ENCODE data around the gene COL5A3. TPM values are rescaled to one million over a fixed set of nuclear protein-coding genes. Genes with fewer than 3 reads are reported as not detected.

Gene COL5A3
- total RNA-seq, 2 experiments from 2014 or later: 4.4 to 5.2 TPM

- no peaks in the 10 kb centered on the region for H3K4me1 Mint-ChIP-seq (ENCODE audit: low read depth)
- H3K4me3 ChIP-seq (ENCODE audit: low read length): no peak overlapping the region
- no peaks in the 10 kb centered on the region for H3K9me3 ChIP-seq (ENCODE audit: control insufficient read depth in 1 of 2, insufficient read depth in 1 of 2, low read length in 2 of 2)
- H3K36me3 Mint-ChIP-seq (ENCODE audit: low read depth): no peaks in the 10 kb centered on the region
- no peak for TF ChIP-seq CTCF (IDR thresholded peaks at IDR 0.05)
- intact Hi-C loops (cut with DNase I, micrococcal nuclease): no loop called here
- ChIA-PET POLR2A (no interaction called here), CTCF (no interaction called here)
- H3K4me1 ChIP-seq (ENCODE audit: insufficient read depth, low read length): no peaks in the 10 kb centered on the region
- H3K27ac ChIP-seq (ENCODE audit: low read depth in 1 of 2, low read length in 2 of 2): no peak overlapping the region
- H3K36me3 ChIP-seq (ENCODE audit: insufficient read depth, low read length): no peaks in the 10 kb centered on the region
- DNase-seq (no peak), ATAC-seq (ENCODE audit: poor library complexity) (no peak)
- peaks cover 35% of the 10 kb centered on the region for H3K27me3 Mint-ChIP-seq
- no peak overlapping the region for H3K27ac Mint-ChIP-seq
- peaks cover 6 to 8% of the 10 kb centered on the region in 2 experiments for H3K27me3 ChIP-seq (ENCODE audit: control insufficient read depth in 1 of 2, insufficient read depth in 2 of 2, low read length in 2 of 2)
- H3K4me3 Mint-ChIP-seq: no peak overlapping the region
- no peaks in the 10 kb centered on the region for H3K9me3 Mint-ChIP-seq
These were observed 27.5 kb upstream of the COL5A3 start for GRCh38 chr19:10037809-10038208.

DNA sequence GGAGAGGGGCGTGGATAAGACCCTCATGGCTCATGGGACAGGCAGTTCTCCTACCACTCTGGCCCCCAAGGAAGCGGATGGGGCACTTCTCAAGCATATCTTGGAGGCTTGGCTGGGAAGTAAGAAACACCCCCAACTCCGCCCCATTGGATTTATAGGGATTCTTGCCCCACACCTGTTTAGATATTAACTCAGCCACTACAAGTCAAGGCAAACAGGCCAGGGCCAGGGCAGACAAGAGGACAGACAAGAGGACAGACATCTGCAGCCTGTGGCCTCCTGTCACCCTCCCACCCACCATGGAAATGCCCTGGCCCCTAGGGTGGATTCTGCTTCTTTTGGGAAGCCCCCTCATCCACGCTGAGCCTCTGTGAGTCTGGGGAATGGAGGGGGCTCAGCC, 27.1 kb upstream of the COL5A3 start:
- H3K27ac Mint-ChIP-seq: no peak overlapping the region
- CTCF ChIA-PET: no interaction called here
- peaks cover 39% of the 10 kb centered on the region for H3K27me3 Mint-ChIP-seq
- H3K36me3 Mint-ChIP-seq (ENCODE audit: low read depth): no peaks in the 10 kb centered on the region
- H3K4me3 ChIP-seq (ENCODE audit: low read length): no peak overlapping the region
- no peak overlapping the region for H3K4me3 Mint-ChIP-seq
- peaks cover 8 to 13% of the 10 kb centered on the region in 2 experiments for H3K27me3 ChIP-seq (ENCODE audit: control insufficient read depth in 1 of 2, insufficient read depth in 2 of 2, low read length in 2 of 2)
- no peaks in the 10 kb centered on the region for H3K4me1 Mint-ChIP-seq (ENCODE audit: low read depth)
- H3K4me1 ChIP-seq (ENCODE audit: insufficient read depth, low read length): no peaks in the 10 kb centered on the region
- H3K36me3 ChIP-seq (ENCODE audit: insufficient read depth, low read length): no peaks in the 10 kb centered on the region
- DNase-seq (no peak), ATAC-seq (ENCODE audit: poor library complexity) (no peak)
- no peaks in the 10 kb centered on the region for H3K9me3 ChIP-seq (ENCODE audit: control insufficient read depth in 1 of 2, insufficient read depth in 1 of 2, low read length in 2 of 2)
- H3K9me3 Mint-ChIP-seq: no peaks in the 10 kb centered on the region
- TF ChIP-seq CTCF (IDR thresholded peaks at IDR 0.05): no peak
- intact Hi-C loops (cut with DNase I, micrococcal nuclease): no loop called here
- POLR2A ChIA-PET: no interaction called here
- no peak overlapping the region for H3K27ac ChIP-seq (ENCODE audit: low read depth in 1 of 2, low read length in 2 of 2)

GRCh38 chr19:10036601-10037071, 26.3 kb upstream of the COL5A3 start:
- ATAC-seq (ENCODE audit: poor library complexity) (no peak), DNase-seq (no peak)
- H3K4me1 ChIP-seq (ENCODE audit: insufficient read depth, low read length): no peaks in the 10 kb centered on the region
- intact Hi-C loops (cut with DNase I, micrococcal nuclease): no loop called here
- no peaks in the 10 kb centered on the region for H3K36me3 Mint-ChIP-seq (ENCODE audit: low read depth)
- no peaks in the 10 kb centered on the region for H3K9me3 Mint-ChIP-seq
- ChIA-PET POLR2A (no interaction called here), CTCF (no interaction called here)
- no peak overlapping the region for H3K27ac Mint-ChIP-seq
- peaks cover 11 to 15% of the 10 kb centered on the region in 2 experiments for H3K27me3 ChIP-seq (ENCODE audit: control insufficient read depth in 1 of 2, insufficient read depth in 2 of 2, low read length in 2 of 2)
- no peak overlapping the region for H3K4me3 ChIP-seq (ENCODE audit: low read length)
- H3K4me1 Mint-ChIP-seq (ENCODE audit: low read depth): no peaks in the 10 kb centered on the region
- no peak overlapping the region for H3K4me3 Mint-ChIP-seq
- no peak for TF ChIP-seq CTCF (IDR thresholded peaks at IDR 0.05)
- no peaks in the 10 kb centered on the region for H3K9me3 ChIP-seq (ENCODE audit: control insufficient read depth in 1 of 2, insufficient read depth in 1 of 2, low read length in 2 of 2)
- peaks cover 42% of the 10 kb centered on the region for H3K27me3 Mint-ChIP-seq
- H3K36me3 ChIP-seq (ENCODE audit: insufficient read depth, low read length): no peaks in the 10 kb centered on the region
- H3K27ac ChIP-seq (ENCODE audit: low read depth in 1 of 2, low read length in 2 of 2): no peak overlapping the region

Data from CD4-positive, alpha-beta T cell (primary cell).